NCI-H2107 (cell line): ENCODE results near the gene ASIC2.

ENCODE experiments used
- DNase-seq: peaks from one replicate; lab custom pipeline; 2025; lab: John Stamatoyannopoulos, UW

ASIC2 gene

DNA sequence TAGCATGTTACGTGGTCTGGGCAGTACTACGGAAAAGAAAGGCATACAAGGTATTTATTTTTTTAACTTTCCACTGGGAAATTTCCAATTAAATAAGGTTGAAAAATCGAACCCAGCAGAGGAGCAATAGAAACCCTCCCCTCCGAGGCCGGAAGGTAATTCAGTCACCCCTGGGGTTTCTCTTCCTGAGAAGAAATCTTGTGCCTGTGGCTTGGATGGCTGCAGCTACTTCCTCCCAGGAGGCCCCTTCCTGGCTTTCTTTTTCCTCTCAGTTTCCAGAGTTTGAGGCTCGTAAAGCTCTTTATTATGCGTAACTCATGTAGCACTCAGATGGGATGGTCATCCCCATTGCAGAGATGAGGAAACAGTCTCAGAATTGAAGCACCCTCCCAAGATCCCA is 140.3 kb downstream of the ASIC2 start:
- DNase-seq, result no peak

DNA sequence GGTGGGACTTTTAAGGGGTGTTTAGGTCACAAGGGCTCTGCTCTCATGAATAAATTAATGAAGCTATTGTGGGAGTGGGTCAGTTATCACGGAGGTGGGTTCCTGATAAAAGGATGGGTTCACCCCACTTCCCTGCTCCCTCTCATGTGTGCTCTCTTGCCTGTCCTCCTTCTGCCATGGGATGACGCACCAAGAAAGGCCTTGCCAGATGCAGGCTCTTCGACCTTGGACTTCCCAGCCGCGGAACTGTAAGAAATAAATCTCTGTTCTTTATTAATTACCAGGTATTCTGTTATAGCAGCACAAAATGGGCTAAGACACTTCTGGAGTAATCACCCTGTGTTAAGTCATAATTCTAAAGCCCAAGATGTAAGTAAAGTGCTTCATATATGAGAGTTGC is 141.5 kb downstream of the ASIC2 start:
- DNase-seq, result no peak

DNA sequence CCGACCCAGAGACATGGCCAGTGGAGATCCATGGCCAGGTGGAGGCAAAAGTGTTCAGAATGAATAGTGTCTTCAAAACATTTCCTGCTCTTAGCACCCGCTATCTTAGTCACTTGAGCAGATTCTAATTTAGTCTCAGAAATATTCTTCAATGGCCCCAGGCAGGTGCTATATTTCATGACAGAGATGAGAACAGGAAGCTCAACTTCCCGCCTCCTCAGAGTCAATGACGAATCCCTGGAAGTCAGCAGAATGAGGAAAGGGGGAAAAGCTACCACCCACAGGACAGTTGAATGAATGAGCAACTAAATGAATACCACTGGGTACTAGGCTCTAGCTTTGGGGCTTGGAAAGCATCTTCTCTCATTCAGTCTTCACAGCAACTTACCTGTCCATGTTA is 147.2 kb downstream of the ASIC2 start:
- no peak for DNase-seq

DNA sequence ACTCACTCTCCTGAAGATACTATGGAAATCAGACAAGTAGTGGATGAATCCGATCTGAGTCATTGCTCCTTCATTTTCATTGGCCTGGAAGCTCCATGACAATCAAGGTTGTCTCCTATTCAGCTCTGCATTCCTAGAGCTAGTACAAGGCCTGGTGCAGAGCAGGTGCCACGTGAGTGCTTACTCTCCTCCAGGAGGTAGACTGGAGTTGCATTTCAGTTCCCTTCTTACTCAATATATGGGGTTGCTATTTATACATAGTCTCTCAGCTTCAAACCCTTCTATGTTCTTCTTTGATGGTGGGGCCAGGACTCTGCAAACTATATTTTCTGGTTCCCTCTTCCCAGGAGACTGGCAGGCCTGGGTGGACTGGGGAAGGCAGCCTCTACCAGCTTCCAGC is 148.3 kb downstream of the ASIC2 start:
- no peak for DNase-seq

DNA sequence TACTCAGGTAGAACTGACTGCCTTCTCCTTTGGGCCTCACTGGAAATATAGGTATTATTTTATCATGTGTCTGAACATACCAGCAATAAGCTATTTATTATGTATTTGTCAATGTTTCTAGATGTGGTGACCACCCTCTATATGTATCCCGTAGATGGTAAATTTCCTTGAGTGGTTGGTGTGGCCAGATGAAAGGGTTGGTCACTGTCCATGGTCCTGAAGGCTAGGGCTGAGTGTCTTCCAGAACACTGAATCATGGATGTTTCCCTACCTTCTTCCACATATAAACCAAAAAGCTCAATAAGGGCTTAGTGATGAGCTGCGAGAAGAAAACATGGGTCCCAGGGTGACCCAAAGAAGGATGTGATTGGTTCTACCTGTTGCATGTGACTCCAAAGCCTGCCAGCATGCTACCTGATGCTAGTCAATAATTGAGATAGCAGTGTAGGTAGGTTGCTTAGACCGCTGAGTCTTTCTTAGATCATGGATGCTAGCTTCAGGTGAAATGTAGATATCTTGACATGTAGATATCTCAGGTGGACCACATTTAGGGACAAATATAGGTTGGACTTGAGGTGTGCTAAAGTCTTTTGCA is 150.3 kb downstream of the ASIC2 start:
- DNase-seq, result no peak

DNA sequence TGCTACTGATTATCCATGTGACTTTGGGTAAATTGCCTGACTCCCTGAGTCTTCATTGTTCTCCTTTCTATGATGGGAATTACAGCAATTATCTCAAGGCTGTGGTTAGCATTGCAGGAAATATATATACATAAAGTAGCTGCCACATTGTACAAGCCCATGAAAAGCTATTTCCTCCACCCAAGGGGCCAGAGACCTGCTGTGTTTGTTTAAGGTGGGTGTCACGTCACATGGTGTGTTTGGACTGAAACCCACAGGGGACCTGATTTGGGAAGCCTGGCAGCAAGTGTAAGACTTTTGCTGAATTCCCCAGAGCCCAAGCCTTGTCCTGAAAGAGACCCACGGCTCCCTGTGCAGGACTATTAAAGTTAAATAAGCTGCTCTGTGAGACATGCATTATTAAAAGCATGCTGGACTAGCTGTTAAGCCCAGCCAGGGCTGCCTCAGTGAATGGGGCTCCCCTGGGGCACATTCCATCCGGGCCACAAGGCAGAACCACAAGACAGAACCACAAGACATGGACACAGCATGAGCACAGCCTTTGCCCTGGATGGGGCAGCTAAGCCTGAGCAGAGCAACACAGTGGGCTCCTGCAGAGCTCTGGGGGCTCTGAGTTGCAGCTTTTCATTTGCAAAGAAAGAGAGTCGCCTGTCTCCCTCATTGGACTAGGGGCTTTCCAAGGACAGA is 152.5 kb downstream of the ASIC2 start:
- no peak for DNase-seq

DNA sequence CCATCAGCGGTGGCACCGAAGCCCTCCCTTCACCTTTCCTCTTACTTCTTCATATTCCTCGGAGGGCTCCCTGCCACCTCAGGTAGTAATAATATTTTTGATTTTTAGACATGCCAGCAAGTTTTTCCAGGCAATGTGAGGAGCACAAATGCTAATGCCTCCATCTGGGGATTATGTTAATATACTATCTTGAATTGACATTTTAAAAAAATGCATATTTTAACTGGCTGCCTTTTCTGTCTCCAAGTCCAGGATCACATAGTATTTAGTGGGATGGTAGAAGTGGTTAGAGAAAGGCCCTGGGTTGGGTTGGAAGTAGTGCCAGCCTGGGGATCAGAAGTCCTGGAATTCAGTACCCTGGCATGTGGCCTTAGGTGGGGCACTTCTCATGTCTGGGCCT is 154.5 kb downstream of the ASIC2 start:
- no peak for DNase-seq

DNA sequence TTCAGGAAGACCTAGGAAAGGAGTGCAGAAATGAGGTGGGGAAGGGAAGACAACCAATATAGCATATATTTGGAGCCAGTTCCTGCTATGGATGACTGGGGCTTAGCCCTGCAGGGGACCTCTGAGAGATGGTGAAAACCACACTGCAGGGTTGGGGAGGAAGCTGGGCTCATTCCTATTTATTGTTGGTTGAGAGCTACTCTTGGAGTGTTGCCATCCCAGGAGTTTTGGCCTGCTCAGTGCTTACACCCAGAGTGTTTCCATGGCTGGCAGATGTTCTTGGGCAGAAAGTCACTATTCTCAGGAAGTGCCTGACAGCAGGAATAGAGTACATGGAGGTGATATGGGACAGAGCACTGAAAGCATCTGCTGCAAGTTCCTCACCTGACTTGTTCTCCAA is 155.7 kb downstream of the ASIC2 start:
- DNase-seq, result no peak

DNA sequence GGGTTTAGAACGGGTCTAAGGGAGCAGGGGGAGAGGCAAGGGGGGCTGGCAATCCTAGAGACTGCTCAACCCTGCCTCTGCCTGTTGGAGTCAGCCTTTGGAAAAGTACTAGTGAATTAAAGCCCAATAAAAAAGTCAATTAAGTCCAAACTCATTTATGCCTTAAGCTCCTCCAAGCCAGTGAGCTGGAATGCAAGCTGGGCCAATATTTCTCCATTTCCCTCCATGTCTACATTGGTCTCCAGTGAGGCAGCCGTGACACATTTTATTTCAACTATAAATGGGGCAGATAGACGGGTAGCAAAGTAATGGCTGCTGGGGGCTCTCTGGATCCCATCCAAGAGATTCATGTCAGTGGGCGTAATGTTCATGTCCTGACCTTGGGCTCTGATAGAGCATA is 157.4 kb downstream of the ASIC2 start:
- no peak for DNase-seq

DNA sequence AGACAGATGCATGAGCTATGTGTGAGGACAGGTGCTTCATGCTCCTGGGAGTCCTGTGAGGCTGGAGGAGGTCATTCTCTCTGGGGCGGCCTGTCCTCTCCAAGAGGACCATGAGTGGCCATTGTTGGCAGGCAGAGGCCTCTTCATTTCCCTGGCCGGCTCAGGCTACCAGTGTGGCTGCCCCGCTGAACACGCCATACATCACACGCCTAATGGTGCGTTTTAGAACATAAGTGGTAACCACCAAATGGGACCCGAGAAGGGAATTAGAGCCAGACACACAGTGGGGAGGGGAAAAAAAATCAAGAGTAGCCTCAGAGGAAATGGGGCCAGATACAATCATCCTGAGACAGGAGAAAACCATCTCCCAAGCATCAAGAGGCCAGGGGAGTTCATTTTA is 161.5 kb downstream of the ASIC2 start:
- no peak for DNase-seq

DNA sequence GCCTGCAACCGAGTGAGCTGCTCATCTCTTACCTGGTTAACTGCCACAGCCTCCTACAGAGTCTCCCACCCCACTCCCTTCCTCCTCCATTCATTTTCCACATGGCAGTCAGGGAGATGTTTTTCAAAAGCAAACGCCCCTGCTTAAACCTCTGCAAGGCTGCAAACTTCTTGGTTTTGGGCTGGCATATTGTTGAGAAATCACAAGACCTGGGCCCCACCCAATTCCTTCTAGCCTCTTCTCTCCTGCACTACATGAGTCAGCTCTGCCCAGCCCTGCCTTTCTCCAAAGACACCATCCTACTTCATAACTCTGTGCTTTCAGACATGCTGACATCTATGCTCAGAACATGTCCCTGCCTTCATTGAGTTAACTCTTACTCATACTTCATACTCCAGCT is 165.4 kb downstream of the ASIC2 start:
- no peak for DNase-seq

DNA sequence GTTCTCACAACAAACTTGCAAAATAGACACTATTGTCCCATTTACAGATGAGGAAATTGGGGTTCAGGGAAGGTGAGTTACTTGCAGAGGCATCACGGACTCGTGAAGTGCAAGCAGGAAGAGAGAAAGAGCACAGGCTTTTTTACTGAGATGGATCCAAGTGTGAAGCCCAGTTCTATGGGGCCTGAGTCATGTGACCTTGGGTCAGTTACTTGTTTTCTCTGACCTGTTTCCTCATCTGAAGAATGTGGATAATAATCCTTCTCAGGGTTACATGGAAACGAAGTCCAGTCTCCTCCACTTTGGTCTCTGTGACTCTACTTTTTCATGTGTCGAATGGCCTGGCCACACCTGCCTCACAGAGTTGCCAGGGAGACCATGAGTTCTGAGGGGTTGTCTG is 167.0 kb downstream of the ASIC2 start:
- DNase-seq, result no peak

DNA sequence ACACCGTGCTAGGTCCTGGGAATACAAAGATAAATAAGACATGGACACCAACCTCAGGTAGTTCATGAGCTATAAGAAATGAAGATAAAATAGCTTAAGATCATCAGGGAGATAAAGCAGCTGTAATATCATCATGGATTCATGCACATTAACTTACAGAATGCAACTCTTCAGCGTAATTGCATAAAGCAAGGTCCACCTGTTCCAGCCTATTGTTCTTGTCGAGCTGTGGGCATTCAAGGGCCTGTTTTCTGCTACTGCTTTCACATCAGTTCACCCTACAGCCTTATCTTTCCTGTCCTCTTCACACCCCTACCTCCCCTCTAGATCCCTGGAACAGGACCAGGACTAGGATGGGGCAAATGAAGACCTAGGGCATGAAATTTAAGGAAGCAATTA is 167.5 kb downstream of the ASIC2 start:
- DNase-seq, result no peak

DNA sequence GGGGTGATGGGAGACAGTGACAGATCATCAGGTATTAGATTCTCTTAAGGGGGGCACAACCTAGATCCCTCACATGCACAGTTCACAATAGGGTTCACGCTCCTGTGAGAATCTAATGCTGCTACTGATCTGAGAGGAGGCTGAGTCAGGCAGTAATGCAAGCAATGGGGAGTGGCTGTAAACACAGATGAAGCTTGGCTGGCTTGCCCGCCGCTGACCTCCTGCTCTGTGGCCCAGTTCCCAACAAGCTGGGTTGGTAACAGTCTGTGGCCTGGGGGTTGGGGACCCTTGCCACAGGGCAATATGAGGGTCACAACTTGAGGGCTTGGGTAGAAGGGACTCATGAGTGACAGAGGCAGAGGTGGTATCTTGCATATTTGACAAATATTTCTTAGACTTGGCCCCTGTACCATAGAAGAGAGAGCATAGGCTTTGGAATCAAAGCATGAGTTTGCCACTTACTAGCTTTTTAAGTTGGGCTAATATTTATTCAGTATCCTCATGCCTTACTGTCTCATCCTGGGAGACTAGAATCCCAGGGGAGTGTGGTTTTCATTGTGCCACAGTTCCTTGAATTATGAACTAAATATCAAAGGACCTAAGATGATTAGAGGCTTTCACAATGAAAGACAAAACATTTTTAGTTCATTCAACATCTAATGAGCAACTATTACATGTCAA is 168.1 kb downstream of the ASIC2 start:
- DNase-seq, result no peak

DNA sequence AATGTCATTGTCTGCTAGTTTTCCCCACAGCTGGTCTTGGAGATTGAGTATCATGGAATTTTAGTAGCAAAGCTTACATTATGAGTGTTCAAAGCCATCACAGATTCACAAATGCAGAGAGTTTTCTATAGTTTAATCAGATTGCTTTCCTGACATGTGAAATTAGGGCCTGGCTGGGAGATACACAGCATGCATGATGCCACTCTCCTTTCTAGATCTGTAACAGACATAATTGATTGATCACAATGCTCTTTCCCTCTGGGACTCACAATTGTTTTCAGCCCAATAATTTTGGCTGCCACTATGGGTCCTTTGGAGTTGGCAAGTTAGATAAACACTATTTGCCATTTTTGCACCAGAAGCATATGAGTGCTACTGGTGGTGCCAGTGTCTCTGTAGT is 168.9 kb downstream of the ASIC2 start:
- DNase-seq, result no peak

DNA sequence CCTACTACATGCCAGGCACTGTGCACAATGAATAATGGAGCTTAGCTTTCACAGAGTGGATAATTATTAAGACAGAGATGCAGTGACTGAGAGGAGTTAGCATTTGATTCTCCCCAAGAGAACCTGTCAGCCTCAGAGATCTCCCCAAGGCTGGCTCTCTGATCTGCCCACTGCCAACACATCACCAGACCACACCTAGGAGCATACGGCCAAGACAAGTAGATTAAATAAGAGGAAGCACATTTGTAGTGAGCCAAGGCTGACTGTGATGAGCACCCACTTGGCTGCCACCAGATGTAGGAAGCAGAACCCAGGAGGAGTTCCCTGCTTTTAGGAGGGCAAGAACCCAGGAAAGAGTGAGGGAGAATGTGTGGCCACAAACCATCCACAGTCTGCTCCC is 171.3 kb downstream of the ASIC2 start:
- no peak for DNase-seq

DNA sequence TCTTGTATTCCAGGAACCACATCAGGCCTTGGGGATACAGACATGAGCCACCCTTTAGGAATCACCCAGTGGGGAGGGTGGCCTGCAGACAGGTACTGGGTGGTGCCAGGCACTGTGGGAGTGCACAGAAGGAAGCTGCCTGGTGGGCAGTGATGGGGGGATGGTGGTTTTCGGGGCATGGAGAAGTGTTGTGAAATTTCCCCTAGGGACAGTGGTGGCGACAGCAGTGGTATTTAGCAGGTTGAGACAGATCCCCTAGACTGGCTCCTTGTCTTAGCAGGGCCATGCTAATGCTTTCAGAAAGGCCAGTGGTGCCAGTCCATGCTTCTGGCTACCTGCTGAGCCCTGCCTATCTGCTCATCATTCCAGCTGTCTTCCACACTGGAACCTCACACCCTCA is 171.8 kb downstream of the ASIC2 start:
- DNase-seq, result no peak

DNA sequence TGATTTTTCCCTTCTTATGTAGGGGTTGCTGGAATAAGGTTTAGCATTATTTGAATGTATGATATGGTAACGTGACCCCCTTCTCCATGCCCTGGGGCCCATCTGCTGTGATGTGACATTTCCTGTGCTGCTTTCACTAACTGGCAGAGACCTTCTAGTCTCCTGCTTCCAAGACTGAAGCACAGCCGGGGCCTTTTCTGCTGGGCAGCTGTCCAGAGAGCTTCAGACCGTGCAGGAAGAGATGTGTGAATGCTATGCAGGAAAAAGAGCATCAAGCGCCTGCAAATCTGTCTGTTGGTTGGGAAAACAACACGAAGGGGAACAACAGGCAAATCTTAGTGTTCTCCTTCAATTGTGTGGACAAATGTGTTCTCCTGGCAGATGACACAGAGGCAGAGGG is 173.0 kb downstream of the ASIC2 start:
- no peak for DNase-seq

DNA sequence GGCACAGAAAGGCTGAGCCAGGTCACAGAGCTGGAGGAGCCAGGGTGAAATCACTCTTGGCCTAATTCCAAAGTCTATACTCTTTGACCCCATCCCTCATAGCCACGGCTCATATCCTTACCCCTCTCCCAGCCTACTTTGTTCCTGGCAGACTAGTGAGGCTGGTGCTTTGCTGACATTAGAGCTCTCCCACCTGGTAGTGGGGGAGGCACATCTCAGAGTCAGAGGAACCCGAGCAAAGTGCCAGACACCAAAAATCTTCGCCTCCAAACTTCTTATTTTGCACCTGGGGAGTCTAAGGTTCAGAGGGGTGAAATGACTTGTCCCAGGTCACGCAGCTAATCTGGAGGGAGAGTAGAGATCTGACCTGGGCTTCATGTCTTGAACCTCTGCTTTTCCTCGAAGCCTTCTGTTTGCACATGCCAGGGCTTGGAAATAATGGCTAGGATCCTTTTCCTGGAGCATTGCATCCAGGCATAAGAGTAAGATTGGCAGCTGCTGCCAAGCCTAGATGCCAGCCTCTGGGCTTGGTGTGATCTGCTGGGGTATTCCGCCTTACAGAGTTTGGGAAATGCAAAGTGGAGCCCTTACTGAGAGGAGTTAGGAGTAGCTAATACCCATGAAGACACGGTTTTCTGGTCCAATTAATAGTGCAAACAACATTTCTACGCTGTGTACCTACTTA is 174.6 kb downstream of the ASIC2 start:
- DNase-seq, result no peak

DNA sequence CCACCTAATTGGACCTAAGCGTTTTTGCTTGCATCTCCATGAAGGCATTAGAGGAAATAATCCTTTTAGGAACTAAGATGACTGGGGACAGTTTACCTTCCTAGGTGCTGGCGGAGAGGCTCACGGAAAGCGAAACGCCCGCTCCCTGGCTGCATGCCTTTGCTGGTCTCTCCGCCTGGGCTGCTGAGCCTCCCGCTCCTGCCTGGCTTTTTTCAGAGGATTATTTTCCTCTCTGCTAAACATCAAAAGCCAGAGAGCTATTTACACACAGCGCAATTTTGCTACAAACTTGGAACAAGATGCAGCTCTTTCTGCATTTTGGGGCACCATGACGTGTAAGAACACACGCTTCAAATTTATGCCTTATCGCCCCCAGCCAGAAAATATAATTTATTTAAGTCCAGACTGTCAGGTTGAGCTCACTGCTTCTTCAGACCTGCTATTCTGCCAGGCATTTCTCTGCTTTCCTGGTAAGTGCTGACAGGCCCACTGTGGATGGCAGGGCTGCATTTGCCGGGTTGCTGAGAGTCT is 177.0 kb downstream of the ASIC2 start:
- no peak for DNase-seq

DNA sequence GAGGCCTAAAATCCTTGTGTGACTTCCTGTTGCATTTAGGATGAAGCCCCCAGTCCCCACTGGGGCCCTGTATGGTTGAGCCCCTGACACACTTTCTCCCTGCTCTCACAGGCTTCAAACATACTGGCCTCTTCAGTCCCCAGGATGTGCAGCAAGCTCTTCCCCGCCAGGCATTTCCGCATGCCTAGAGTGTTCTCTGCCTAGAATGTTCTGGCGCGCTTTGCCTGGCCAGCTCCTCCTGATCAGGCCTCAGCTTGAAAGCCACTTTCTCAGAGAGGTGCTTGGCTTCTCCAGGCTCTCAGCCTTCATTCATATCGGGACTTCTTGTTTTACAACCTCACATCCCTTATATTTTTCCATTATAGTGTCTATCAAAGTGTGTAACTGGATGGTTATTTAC is 177.7 kb downstream of the ASIC2 start:
- no peak for DNase-seq

DNA sequence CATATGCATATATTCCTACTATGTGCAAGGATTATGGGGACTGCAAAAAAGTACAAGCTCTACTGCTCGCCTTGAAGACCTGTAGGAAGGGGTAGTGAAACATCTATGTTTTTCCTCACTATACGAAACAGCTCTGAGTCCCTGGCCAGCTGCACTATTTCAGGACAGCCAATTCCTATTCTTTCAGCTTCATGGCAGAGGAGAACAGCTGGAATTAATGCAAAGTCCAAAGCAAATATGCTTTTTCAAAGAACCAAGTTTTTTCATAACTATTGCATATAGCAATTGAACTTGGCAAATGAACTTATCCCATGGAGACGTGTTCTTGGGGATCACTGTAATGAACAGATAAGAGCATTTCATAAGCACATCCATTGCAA is 179.1 kb downstream of the ASIC2 start:
- DNase-seq, result no peak
